CD4-positive, alpha-beta T cell treated with Interleukin-12 subunit alpha and Interleukin-12 subunit beta, for 1 hour (primary cell): ENCODE measurements around the gene MCTP1.

Experiments used
- DNase-seq: peaks from one replicate; pipeline ENCODE4 v3.0.0-alpha.2; 2020

Gene MCTP1

DNA sequence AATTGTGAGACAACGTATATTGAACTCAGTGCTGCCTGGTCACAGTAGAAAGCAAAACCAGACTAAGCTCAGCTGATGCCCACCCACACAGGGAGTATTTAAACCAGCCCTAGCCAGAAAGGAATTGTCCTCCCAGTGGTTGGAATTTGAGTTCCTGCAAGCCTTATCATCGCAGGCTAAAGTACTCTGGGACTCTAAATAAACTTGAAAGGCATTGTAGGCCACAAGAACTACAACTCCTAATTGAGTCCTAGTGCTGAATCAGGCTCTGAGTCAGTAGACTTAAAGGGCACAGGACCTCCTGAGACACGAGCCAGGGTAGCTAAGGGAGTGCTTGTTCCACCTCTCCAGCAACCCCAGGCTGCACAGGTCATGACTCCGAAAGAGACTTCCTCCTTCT is 171.4 kb downstream of the MCTP1 start:
- no peak for DNase-seq

DNA sequence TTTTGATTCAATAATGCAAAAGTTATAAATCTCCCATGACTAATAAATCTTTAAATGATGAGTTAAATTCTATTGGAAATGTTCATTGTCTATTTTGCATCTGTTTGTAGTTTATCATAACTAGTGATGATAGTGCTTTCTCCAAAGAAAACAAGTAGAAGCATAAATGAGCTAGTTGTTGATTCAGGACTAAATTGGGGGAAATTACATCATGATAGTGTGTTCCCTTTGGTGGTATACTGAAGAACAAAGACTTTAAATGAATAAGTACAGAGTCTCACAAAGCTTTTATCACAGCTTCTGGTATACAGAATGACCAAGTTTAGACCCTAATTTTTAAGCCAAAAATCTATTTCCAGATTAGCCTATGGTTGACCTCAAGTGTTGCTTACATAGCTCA is 173.8 kb downstream of the MCTP1 start:
- DNase-seq, result no peak

DNA sequence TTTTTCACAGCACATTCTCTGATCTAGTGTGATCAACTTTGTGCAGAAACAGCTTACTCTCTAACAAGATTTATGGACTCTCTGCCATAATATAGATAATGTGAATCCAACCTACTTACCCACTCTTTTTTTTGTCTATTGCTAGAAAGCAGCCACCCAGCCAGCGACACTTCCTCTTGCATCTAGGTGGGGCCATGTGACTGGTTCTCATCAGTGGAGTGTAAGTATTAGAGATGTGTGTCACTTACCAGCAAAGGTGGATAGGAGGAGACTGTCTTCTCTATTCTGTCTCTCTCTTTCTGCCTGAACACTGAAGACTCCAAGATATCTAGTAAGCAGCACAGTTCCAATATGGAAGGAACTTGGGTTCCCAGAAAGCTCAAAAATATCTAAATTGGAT is 174.8 kb downstream of the MCTP1 start:
- no peak for DNase-seq

DNA sequence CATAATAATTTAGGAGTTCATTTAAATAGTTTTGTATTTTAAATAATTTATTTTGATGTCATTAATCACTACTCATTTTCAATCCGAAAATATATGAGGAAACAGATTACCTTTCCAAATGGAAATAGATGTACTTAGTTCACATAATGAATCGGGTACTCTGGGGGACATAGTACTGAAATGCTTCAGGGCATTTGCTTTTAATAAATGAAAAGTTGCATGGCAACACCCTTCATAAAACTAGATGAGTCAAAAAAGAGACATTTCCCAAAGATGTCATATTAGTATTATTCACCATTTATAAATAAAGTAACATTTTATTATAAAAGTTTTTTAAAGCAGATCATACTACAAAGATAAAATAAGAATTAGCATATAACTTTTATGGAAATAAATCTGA is 177.8 kb downstream of the MCTP1 start:
- no peak for DNase-seq

DNA sequence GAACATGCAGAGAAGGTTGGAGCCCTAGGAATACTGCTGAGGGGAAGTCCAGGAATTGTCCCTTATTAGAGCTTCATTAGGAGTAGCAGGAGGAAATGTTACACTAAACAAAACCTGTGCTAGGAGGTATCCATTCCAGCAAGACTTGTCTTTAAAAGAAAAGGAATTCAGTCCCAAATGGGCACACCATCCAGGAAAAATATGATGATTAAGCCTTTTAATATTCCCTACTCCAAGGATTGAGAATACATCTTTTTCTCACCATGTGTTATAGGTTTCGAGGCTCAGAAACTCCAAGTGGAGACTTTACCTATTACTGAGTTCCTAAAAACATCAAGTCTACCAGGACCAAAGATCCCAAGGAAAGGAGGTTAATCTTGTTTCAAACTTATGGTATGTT is 179.3 kb downstream of the MCTP1 start:
- DNase-seq, result no peak

DNA sequence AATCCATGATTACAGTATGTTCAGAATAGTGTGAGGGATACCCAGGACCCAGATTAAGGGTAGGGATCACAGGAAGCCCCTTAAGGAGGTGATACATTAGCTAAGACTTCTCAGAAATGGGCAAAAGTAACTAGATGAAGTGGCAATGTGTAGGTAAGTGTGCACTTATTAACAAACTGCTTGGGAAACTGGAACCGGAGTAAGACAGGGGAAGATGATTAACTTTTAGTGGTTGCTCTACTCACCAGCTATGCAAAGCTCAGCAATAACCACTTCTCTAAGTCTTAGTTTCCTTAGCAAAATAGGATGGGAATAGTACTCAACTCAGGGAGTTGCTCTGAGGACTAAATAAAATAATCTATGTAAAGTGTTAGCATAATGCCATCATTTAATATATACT is 182.2 kb downstream of the MCTP1 start:
- no peak for DNase-seq

DNA sequence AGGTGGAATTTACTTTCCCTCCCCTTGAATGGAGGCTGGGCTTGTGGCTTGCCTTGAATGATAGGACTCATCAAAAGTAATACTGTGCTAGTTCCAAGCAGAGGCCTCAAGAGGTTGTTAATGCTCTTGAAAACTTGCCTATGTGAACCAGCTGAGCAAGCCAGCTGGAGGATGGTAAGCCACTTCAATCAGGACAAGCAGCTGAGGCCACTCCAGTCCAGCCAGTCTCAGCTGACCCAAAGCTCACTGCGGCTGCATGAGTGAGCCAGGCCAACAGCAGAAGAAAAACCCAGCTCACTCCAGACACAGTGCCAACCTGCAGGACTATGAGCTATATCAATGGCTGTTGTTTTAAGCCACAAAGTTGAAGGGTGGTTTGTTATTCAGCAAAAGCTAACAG is 182.8 kb downstream of the MCTP1 start:
- DNase-seq, result no peak

DNA sequence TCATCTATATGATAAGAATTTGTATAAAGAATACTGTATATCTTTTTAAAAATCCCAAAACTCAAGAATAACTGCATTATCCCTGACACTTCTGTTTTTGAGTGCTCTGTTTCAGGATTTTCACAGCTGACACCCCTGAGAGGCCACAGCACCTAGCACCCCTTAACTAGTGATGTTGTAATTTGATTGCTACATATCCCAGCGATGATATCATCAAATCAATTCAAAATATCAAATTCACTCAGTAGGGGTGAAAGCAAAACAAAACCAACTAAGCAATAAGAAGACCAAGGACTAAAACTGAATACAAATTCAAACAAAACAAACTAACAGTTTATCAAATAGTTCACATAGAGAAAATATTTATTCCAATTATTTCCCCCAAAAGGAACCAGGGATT is 184.3 kb downstream of the MCTP1 start:
- no peak for DNase-seq

DNA sequence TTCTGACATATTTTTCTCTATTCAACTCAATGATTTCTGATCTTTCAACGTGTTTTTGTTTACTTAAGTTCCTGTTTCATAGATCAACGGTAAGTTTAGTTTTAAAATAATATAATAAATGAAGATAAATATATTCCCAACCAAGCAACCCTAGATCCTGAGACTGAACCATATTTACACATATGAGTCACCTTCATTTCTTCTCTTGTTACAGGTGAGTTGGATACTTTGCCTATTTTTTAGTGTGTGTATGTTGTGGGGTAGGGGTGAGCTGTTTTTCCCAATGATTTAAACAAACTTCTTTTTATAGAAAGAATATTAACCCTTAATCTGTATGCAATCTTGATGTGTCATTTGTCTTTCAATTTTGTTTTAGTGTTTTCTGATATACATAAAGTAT is 186.9 kb downstream of the MCTP1 start:
- no peak for DNase-seq

DNA sequence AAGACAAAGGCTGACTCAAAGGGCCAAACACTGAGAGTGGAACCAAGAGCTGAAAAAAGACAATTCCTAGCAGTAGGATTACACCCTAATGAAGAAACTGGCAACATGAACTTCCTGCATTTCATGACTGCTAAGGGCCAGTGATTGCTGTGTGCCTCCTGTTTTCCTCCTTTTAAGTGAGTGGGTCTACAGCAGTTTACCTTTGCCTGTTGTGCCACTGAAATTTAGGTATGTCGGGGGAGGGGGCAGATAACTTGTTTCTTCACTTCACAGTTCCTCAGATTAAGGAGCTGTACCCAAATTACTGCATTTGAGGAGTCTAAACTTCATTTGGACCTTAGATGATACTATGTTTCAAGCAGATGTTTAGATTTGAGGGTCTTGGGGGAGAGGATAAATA is 191.7 kb downstream of the MCTP1 start:
- DNase-seq, result no peak

DNA sequence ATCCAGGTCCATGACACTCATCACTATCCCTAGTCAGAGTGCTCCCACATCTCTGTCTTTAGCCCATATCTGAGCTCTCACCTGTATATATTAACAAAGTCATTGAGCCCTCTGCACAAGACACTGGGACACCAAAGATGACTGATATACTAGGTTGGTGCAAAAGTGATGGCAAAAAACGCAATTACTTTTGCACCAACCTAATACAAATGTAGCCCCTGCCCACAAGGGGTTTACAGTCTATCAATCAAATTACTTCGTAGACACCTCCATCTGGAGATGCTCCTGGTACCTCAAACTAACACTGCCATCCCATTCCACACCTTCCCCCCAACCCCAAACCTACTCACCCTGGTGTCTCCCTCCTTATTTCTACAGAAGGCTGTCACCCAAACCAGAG is 194.1 kb downstream of the MCTP1 start:
- no peak for DNase-seq

DNA sequence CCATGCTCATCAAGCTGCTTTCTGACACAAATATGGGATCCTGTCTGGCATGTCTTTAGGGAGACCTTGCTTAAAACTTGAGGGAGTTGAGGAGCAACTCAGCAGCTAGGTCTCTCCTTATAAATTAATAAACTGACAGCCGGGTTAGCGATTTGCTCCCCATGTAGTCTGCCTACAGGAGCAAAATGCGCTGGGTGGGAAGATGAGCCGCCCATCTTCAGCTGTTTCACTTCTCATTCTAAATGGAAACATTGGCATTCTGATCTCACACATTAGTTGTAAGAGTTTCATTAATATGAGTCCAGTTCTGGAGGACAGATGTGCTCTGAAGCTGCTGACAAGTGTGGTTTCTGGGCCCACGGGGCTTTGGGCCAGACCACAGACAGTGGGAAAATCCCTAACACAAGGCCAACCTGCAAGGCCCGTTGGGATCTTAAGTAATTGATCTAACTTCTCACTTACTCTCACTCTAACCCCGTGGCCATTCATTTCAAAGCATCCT is 197.0 kb downstream of the MCTP1 start:
- no peak for DNase-seq

DNA sequence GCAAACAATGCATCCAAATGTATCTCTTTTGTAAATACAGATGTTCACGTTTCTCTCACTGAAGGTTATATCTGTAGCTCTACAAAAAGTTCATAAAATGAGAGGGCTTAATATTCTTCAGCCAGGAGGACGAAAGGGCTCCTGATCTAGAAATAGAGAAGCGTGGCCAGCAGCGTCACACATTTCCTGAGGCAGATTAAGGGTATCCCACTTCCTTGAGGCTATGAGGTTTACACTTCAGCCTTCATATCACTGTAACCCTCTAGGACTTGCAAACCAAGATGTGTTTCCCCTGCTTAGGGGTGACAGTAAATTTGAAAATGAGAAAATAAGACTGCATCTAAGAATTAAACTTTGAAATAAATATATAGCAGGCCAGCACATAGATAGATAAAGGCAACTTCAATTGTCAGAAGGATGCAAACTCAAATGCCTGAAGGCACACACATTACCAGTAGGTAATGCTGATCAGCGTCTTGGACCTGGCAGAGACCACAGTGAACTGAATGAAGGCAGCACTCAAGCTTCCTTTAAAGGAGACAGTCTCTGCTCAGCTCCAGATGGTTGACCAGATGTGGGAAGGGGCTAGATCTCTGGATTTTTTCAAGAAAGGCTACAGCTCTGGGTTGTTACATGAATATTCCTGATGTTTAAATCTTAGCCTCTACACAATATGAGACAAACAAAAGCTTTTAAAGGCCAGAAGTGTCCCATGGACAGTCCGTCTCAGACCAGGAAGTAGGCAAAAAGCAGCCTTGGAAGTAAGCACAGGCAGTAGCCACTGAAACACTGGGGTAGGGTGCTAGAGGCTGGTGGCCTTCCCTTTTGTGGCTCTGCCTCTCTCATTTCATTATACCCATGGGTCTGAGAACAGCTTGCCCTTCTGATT is 197.7 kb downstream of the MCTP1 start:
- DNase-seq, result no peak

DNA sequence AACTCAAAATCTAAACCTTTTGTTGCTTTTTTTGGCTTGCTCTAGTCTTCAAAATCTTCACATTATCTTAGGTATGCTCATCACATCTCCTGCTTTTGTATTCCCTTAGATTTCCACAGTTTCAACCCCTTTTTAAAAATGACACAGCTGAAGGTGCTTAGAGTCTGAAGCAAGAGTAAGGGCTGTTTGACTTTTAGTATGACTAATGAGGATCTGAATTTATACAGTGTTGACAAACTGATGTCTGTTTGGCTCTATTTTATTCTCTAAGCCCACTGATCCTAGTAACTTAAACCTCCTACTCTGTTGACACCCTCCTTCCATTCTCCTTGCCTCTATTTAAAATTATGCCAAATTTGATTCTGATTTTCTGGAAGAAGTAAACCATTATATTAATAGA is 200.1 kb downstream of the MCTP1 start:
- DNase-seq, result no peak

DNA sequence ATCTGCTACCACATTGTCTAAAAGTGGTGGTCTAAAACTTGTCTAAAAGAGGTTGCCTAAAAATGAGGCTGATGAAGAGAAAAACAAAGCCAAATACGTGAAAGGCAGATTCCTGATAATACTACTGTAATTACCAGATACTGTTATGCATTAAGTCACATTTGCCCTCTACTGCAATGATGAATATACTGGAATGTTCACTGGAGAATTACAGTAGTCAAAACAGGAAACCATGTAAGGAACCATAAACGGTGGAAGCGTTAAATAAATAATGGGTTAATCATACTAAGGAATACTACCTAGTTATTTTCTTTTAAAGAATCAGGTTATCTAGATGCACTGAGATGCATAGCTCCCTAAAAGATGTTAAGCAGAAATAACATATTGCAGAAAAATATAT is 201.3 kb downstream of the MCTP1 start:
- no peak for DNase-seq

DNA sequence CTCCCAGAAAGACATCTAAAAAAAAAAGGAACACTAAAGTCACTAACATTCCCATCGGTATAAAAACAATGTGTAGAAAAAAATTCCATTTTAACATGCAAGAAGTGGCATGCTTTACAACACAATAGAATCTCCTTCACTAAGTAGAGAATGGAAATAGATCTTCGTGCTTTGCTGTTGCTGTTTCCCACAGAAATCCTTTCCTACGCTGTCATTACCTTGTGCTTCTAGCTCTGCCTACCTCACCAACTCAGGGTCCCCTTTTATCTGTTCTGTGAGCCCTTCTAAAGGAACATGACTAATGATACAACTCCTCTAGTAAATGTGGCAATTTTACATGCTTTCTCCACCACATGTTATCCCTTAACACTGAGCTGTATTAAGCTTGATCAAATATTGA is 202.9 kb downstream of the MCTP1 start:
- DNase-seq, result no peak

DNA sequence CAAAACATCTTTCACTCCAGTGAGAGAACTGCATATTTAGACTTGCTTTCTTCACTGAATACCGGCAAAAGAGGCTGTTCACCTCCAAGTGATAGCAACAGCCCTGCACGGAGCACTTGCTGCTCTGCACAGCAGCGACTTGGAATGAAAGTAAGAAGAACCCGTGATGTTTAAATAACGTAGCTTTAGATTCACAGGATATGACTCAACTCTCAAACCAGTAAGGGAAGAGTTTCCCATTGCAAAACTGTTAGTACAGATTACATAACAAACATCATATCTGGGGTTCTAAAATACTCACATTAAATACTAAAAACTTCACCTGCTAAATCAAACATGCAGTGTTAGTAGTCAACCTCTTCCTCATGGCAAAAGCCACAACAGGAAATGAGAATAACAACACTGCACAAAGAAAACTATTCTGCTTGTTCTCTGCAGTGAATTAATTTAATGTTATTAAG is 203.4 kb downstream of the MCTP1 start:
- peak; percentile 32 for DNase-seq

DNA sequence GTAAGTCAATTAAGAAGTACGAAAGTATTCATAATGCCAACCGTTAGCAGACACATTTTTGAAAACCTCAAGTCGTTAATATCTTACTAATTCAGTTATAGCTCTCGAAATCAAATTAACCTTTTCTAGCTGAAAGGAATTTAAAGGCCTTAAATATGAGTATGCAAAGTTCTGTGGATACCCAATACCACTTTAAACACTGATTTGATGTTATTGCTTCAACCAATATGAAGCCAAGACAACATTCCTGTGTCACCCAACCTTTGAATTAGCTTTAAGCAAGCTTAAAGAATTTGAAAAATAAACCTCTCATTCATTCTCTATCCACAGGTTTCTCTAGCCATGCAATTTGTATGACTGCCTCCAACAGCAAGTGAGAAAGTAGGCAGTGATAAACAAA is 204.5 kb downstream of the MCTP1 start:
- no peak for DNase-seq

DNA sequence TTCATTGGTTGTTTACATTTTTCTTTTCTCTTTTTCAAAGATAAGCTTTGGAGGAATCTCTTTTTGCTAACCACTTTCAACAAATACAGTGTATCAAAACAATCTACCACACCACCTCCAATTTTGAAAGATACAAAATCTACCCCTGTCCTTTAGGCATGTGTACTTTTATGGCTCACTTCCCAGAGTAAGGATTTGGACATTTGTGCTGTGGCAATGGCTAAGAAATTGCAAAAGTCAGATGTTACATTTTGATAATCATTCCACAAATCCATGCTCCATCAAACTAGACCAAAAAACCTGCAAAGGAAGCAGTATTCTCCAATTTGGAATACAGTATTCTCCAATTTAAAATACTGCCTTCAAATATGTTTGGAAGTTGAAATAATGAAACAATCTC is 204.9 kb downstream of the MCTP1 start:
- no peak for DNase-seq

DNA sequence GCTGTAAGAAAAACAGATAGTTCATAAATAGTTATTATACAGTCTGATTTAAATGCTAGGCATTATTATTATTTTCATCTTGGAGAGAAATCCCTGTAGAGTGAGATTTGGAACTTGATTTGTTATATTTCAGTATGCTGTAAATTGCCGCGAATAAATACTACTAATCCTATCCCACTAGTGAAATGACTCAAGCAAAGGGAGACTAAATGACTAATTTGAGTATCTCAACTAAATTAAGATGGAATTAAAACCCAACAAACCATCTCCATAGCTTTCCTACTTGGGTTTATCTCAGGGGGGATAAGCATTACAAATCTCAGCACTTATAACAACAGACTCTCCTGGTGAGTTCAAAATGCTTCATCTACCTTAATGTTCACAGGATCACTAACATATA is 206.0 kb downstream of the MCTP1 start:
- no peak for DNase-seq

DNA sequence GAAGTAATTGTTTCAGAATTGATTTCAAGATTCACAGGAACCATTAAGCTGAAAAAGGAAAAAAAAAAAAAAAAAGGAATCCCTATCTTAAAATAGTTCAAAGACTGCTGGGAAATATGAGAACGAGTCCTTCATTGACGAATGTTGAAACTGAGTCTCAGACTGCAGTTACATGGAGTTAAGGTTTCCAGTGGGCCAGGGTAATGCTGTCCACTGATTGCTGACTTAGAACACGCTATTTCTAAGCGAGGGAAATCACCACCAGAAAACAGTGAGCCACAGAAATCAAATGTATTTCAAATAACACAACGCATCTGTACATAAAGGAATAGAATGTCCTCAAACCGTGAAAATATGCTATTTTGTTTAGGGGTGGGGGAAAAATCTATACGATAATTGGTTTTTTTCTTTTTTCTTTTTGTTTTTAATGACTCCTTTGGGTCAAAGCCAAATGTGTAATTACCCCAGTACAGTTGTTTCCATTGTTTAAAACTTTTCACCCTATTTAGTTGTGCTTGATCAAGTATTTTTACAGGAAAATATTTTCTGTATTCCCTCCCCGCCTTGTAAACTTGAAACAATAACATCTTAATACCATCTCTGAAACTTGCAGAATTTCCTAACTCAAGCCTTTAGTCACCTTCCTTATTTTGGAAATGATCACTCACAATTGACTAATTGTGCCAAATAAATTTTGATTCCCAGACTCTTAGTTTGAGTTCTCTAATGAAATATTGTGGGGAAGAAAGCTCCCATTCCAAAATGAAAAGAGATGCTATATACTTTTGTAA is 208.3 kb downstream of the MCTP1 start:
- no peak for DNase-seq

DNA sequence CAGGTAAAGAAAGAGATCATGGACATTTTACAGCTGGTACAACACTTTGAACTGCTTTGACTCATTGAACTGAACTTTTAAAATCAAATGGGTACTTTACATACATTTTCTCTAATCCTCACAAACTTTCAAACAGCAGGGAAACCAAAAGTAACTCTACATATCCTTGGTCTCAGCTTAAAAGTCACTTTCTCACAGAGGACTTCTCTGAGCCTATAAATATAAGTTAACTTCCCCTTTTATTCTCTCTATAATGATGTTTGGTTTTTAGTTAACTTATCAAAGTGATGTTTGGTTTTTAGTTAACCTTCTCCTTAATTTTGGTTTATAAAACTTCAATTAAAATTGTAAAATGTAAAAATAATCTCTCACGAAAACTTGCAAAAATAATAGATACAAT is 209.8 kb downstream of the MCTP1 start:
- DNase-seq, result no peak

DNA sequence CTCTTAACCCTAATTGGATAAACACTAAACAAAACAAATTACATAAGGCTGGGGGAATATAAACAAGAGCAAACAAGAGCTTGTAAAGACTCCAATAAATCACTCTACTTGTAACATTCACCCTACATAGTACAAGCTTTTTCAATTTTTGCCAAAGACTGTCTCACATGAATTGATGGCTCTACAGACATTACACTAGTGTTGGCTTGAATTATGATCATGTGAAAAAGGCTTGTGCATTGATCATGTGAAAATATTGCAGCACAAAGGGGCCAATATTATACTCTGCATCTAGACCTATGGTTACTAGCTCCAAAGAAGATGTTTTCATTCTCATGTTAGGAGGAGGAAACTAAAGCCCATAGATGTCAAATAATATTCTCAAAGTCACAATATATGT is 212.6 kb downstream of the MCTP1 start:
- DNase-seq, result no peak

DNA sequence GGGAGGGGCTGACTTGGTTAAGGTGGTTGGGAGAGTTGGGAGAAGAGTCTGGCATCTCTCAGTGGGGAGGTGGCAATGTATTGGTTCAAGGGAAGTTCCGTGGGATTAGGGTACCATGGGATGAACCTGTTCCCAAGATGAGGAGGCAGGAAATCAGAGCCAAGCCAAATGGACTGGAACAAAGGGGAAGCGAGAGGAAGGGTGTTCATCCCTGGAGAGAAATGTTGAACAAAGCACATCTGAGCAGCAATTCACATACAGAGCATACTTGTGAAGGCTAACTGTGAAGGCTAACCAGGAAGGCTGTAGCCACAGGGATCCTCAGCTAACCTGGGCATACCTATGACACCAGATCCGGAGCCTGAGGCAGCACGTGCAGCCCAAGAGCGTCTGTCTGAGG is 214.0 kb downstream of the MCTP1 start:
- DNase-seq, result no peak
